ENCODE measurements around the gene PARD3B.

The PARD3B gene

GRCh38 chr2:204827701-204828590, 282.7 kb downstream of the PARD3B start:
- no peaks in the 10 kb centered on the region for H3F3A ChIP-seq (ENCODE audit: control insufficient read depth, insufficient read depth)
- no peak overlapping the region for H3K4me3 ChIP-seq (ENCODE audit: low read length)
- no peaks in the 10 kb centered on the region for H3K9me2 ChIP-seq (replicated peaks; ENCODE audit: control insufficient read depth, low read length)
- H3K4me2 ChIP-seq (ENCODE audit: low read length) = no peak overlapping the region
- H3K36me3 ChIP-seq (ENCODE audit: control insufficient read depth, low read length) = no peaks in the 10 kb centered on the region
- TF ChIP-seq EZH2phosphoT487 (IDR thresholded peaks at IDR 0.05; ENCODE audit: borderline replicate concordance, low read length) (no peak), CTCF (IDR thresholded peaks at IDR 0.05; ENCODE audit: low read depth, low read length, poor library complexity, severe bottlenecking) (no peak)
- no peaks in the 10 kb centered on the region for H3K79me2 ChIP-seq (ENCODE audit: control insufficient read depth, low read length)
- H3K4me1 ChIP-seq (ENCODE audit: control insufficient read depth, low read length) = no peaks in the 10 kb centered on the region
- H4K20me1 ChIP-seq (ENCODE audit: control insufficient read depth, insufficient read depth, low read depth, low read length) = no peaks in the 10 kb centered on the region
- no peak overlapping the region for H3K27ac ChIP-seq (ENCODE audit: low read depth, low read length)
- H3K27me3 ChIP-seq (ENCODE audit: control insufficient read depth, low read length) = no peaks in the 10 kb centered on the region
- H3K9me3 ChIP-seq (ENCODE audit: control insufficient read depth, insufficient read depth, low read length) = no peaks in the 10 kb centered on the region

- Histone ChIP-seq H3K36me3 (ENCODE audit: control insufficient read depth, low read length) (no peaks in the 10 kb centered on the region), H3K27me3 (ENCODE audit: control insufficient read depth, low read length) (no peaks in the 10 kb centered on the region), H3F3A (ENCODE audit: control insufficient read depth, insufficient read depth) (no peaks in the 10 kb centered on the region), H3K9me2 (replicated peaks; ENCODE audit: control insufficient read depth, low read length) (no peaks in the 10 kb centered on the region), H4K20me1 (ENCODE audit: control insufficient read depth, insufficient read depth, low read depth, low read length) (no peaks in the 10 kb centered on the region), H3K4me3 (ENCODE audit: low read length) (no peak overlapping the region), H3K27ac (ENCODE audit: low read depth, low read length) (no peak overlapping the region), H3K4me2 (ENCODE audit: low read length) (no peak overlapping the region), H3K9me3 (ENCODE audit: control insufficient read depth, insufficient read depth, low read length) (no peaks in the 10 kb centered on the region), H3K4me1 (ENCODE audit: control insufficient read depth, low read length) (no peaks in the 10 kb centered on the region), H3K79me2 (ENCODE audit: control insufficient read depth, low read length) (no peaks in the 10 kb centered on the region)
- TF ChIP-seq CTCF (IDR thresholded peaks at IDR 0.05; ENCODE audit: low read depth, low read length, poor library complexity, severe bottlenecking) = no peak
- no peak for TF ChIP-seq EZH2phosphoT487 (IDR thresholded peaks at IDR 0.05; ENCODE audit: borderline replicate concordance, low read length)
Measured at GRCh38 chr2:204834716-204835384, 289.6 kb downstream of the PARD3B start.

DNA sequence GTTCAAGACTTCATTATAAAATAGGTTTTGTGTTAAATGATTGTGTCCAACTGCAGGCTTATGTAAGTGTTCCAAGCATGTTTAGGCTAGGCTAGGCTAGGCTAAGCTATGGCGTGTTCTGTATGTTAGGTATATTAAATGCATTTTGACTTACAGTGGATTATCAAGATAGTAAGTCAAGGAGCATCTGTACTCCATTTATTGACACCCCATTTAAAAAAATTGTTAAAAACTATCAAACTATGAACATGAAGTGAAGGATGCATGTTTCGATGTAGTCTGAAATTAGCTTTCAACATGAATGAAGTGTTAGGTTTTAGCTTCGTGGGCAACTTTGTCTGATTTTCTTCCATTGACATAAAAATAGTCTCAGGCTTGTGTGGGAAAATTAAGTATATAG, 290.5 kb downstream of the PARD3B start:
- H3F3A ChIP-seq (ENCODE audit: control insufficient read depth, insufficient read depth) = no peaks in the 10 kb centered on the region
- no peak overlapping the region for H3K4me2 ChIP-seq (ENCODE audit: low read length)
- no peaks in the 10 kb centered on the region for H3K79me2 ChIP-seq (ENCODE audit: control insufficient read depth, low read length)
- H3K36me3 ChIP-seq (ENCODE audit: control insufficient read depth, low read length) = no peaks in the 10 kb centered on the region
- no peak overlapping the region for H3K4me3 ChIP-seq (ENCODE audit: low read length)
- no peak for TF ChIP-seq EZH2phosphoT487 (IDR thresholded peaks at IDR 0.05; ENCODE audit: borderline replicate concordance, low read length)
- TF ChIP-seq CTCF (IDR thresholded peaks at IDR 0.05; ENCODE audit: low read depth, low read length, poor library complexity, severe bottlenecking) = no peak
- no peaks in the 10 kb centered on the region for H3K9me2 ChIP-seq (replicated peaks; ENCODE audit: control insufficient read depth, low read length)
- no peaks in the 10 kb centered on the region for H3K9me3 ChIP-seq (ENCODE audit: control insufficient read depth, insufficient read depth, low read length)
- no peaks in the 10 kb centered on the region for H4K20me1 ChIP-seq (ENCODE audit: control insufficient read depth, insufficient read depth, low read depth, low read length)
- no peak overlapping the region for H3K27ac ChIP-seq (ENCODE audit: low read depth, low read length)
- H3K4me1 ChIP-seq (ENCODE audit: control insufficient read depth, low read length) = no peaks in the 10 kb centered on the region
- H3K27me3 ChIP-seq (ENCODE audit: control insufficient read depth, low read length) = no peaks in the 10 kb centered on the region
